Activated CD4-positive, alpha-beta T cell treated with anti-CD3 and anti-CD28 coated beads, Interleukin-2, amount 50 U/mL, for 4 hours (primary cell): ENCODE results near the gene SRPK2.
"Not testable (repeated sequence)": the region's sequence is repeated elsewhere in the genome, so short reads cannot be mapped to it uniquely, and the experiment has no call there.

ENCODE experiments used
- DNase-seq, 2 experiments: peaks; one replicate each; pipeline ENCODE4 v3.0.0-alpha.2; 2020

The SRPK2 gene

GRCh38 chr7:105369944-105370343 lies 18.8 kb downstream of the SRPK2 start:
- DNase-seq: no peak

GRCh38 chr7:105367458-105367857 lies 21.3 kb downstream of the SRPK2 start:
- DNase-seq: no peak

- DNase-seq: no peak
Observed at GRCh38 chr7:105365541-105366534, 22.9 kb downstream of the SRPK2 start.

DNA sequence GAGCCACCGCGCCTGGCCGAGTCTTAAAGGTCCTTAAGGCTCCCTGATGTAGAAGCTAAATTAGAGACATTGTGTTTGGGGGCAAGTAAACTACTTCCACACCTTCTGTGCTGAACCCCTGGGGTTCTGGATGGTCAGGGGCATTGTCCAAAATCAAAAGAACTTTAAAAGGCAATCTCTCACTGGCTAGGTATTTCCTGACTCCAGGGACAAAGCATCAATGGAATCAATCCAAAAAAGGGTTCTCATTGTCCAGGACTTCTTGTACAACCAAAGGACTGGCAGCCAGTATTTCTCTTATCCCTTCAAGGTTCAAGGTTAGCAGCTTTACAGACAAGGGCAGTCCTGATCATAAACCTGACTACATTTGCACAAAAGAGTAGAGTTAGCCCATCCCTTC lies 24.0 kb downstream of the SRPK2 start:
- DNase-seq: no peak

DNA sequence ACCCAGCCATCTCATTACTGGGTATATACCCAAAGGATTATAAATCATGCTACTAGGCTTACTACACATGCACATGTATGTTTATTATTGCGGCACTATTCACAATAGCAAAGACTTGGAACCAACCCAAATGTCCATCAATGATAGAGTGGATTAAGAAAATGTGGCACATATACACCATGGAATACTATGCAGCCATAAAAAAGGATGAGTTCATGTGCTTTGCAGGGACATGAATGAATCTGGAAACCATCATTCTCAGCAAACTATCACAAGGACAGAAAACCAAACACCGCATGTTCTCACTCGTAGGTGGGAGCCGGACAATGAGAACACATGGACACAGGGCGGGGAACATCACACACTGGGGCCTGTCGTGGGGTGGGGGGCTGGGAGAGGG lies 25.1 kb downstream of the SRPK2 start:
- not testable (repeated sequence) for DNase-seq

DNA sequence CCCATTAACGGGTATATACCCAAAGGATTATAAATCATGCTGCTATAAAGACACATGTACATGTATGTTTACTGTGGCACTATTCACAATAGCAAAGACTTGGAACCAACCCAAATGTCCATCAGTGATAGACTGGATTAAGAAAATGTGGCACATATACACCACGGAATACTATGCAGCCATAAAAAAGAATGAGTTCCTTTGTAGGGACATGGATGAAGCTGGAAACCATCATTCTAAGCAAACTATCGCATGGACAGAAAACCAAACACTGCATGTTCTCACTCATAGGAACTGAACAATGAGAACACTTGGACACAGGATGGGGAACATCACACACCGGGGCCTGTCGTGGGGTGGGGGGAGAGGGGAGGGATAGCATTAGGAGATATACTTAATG lies 26.0 kb downstream of the SRPK2 start:
- not testable (repeated sequence) for DNase-seq

DNA sequence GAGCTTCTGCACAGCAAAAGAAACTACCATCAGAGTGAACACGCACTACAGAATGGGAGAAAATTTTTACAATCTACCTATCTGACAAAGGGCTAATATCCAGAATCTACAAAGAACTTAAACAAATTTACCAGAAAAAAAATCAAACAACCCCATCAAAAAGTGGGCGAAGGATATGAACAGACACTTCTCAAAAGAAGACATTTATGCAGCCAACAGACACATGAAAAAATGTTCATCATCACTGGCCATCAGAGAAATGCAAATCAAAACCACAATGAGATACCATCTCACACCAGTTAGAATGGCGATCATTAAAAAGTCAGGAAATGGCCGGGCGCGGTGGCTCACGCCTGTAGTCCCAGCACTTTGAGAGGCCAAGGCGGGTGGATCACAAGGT lies 26.7 kb downstream of the SRPK2 start:
- DNase-seq: not testable (repeated sequence)

DNA sequence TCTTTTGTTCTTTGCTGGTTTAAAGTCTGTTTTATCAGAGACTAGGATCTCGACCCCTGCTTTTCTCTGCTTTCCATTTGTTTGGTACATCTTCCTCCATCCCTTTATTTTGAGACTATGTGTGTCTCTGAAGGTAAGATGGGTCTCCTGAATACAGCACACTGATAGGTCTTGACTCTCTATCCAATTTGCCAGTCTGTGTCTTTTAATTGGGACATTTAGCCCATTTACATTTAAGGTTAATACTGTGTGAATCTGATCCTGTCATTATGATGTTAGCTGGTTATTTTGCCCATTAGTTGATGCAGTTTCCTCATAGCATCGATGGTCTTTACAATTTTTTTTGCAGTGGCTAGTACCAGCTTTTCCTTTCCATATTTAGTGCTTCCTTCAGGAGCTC lies 28.6 kb downstream of the SRPK2 start:
- not testable (repeated sequence) for DNase-seq

DNA sequence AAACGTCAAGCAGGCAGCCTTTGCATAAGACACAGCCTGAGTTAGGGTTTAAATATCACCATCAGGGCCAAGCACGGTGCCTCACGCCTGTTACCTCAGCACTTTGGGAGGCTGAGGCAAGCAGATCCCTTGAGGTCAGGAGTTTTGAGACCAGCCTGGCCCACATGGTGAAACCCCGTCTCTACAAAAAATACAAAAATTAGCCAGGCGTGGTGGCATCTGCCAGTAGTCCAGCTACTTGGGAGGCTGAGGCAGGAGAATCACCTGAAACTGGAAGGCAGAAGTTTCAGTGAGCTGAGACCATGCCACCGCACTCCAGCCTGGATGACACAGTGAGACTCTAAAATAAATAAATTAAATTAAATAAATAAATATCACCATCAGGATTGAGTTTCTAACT lies 33.0 kb downstream of the SRPK2 start:
- no peak for DNase-seq

DNA sequence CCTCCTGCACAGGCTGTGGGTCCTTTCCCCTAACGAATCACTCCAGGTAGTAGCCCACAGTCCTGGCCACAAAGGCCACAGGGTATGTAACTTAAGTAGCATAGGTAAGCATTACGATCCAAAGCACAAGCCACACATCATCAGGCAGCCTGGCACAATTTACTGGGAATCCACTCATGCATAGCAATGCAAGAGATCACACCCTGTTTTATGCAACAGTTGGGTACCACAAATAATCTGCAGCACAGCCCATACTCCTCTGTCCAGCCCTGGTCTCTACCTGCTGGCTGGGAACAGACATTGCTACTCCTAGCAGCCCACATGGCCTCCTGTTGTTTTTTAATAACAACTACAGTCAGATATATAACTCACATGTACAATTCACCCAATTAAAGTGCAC lies 34.3 kb downstream of the SRPK2 start:
- DNase-seq: no peak

DNA sequence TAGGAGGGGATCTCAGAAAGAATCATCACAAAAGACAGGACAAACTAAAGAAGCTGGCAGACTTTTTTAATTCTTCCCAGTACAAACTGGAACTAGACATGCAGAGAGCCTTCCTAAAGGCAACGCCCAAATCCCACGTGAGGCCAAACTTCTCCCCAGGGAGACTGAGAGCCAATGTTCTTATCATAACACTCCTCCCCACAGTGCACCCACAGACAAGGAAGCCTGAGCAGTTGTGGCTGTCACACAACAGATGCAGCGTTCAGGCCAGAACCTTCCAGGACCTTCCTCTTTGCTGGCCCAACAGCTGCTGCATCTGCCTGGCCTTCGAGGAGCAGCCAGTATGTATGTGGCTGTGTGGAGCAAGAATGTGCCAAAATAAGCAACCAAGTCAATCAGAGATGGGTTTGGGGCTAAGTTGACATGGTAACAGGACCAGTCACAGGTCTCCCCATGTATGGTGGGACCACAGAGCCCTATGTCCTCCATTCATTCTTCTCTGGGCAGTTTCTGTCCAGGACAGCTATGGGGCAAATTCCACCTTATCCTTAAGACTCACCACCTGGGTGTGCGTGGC lies 34.9 kb downstream of the SRPK2 start:
- no peak for DNase-seq

- no peak for DNase-seq
Observed at GRCh38 chr7:105352901-105353668, 35.6 kb downstream of the SRPK2 start.

GRCh38 chr7:105352018-105352612 lies 36.6 kb downstream of the SRPK2 start:
- peak; percentile 17 to 28 for DNase-seq

GRCh38 chr7:105350906-105351305 lies 37.8 kb downstream of the SRPK2 start:
- no peak for DNase-seq

GRCh38 chr7:105348177-105348576 lies 40.5 kb downstream of the SRPK2 start:
- DNase-seq: not testable (repeated sequence)

- no peak for DNase-seq
Observed at GRCh38 chr7:105346593-105347322, 42.0 kb downstream of the SRPK2 start.

DNA sequence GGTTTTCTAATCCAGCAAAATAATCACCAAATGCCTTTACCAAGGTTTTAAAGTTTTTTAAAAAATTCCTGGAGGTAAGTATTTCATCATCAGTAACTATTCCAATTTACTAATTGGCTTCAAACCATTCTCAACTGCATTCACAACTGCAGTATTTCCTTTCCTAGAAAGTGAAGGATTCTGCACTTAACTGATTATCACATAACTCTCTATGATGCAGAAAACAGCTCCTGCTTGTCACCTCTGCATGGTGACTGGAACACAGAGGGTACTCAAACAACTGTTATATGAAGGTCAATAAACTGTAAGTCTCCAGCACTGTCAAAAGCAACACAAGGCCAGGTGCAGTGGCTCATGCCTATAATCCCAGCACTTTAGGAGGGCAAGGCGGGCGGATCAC lies 42.6 kb downstream of the SRPK2 start:
- no peak for DNase-seq

DNA sequence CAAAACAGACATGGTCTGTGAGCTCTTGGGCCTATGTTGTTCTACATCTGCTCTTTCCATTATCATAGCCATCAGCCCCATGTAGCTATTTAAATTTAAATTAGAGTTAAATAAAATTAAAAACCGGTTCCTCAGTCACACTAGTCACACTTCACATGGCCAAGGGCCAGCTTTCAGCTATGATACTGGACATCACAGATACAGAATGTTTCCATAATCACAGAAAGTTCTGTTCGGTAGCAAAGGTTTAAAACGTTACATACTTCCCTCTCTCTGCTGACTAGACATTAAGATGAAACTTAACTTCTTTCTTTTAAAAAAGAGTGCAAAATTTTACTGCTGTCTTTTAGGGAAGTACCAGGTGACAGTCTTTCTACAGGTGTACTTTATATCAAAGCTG lies 43.0 kb downstream of the SRPK2 start:
- no peak for DNase-seq

DNA sequence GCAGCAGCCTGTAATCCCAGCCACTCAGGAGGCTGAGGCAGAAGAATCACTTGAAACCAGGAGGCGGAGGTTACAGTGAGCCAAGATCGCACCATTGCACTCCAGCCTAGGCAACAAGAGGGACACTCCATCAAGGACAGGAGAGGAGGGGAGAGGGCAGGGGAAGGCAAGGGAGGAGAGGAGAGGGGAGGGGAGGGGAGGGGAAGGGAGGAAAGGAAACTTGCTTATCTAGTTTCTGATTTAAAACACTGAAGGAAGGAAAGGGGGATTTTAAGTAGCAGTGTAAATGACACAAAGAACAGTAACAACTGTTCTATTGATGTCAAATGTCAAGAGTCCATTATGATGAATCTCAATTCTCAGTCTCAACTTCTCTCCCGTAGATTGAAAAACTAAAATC lies 43.7 kb downstream of the SRPK2 start:
- no peak for DNase-seq

DNA sequence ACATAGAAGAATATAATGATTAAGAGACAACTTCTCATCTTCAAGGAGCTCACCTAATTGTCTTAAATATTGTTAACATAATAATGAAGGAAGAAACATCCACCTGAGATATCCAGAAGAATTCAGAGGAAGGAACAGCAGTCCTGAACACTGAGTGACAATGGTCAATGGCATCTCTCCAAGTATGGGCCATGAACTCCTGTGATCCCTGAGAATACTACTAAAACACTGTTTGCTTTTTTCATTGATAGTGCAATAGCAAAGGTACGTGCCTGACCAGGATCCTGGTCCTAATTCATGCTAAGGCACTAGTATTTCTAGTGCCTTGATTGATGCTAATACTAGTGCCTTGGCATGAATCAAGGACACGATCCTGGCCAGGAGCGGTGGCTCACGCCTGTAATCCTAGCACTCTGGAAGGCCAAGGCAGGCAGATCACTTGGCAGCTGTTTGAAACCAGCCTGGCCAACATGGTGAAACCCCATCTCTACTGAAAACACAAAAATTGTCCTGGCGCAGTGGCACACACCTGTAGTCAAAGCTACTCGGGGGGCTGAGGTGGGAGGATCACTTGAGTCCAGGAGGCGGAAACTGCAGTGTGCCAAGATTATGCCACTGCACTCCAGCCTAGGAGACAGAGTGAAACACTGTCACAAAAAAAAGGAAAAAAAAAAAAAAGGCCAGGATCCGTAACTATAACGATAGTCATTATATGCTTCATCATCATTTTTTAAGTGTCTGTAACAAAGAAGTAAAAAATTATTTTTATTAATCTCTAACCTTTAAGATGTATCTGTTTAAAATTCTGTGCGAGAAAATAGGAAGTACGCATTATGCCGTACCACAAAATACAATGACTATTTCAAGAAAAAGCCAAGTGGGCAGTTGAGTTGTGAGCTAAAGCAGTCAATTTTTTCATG lies 49.1 kb downstream of the SRPK2 start:
- DNase-seq: no peak

DNA sequence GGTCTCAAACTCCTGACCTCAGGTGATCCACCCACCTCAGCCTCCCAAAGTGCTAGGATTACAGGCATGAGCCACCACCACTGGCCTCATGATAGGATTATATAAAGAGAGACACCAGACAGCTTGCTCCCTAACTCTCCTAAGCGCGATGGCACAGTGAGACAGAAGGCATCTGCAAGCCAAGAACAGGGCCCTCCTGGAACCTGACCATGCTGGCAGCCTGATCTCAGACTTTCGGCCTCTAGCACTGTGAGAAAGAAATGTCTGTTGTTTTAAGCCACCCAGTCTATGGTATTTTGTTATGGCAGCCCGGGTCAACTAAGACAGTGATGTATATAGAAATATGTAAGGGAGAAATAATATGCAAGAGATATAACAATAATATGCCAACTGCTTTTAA lies 51.2 kb downstream of the SRPK2 start:
- no peak for DNase-seq
